ENCODE results near the gene SLC9A2.

Gene SLC9A2

GRCh38 chr2:102619414-102620319, at the start of gene SLC9A2:
SLC9A2 (plus strand) TSS chr2:102619553; CDS start chr2:102619849, 296 bp downstream.
- no peak for DNase-seq (ENCODE audit: low read depth, low spot score)

GRCh38 chr2:102575888-102576287, 43.5 kb upstream of the SLC9A2 start:
- no peak for DNase-seq (ENCODE audit: low read depth, low spot score)

- DNase-seq (ENCODE audit: low read depth, low spot score) = no peak
Observed at GRCh38 chr2:102578376-102578775, 41.0 kb upstream of the SLC9A2 start.

GRCh38 chr2:102581911-102582310, 37.4 kb upstream of the SLC9A2 start:
- DNase-seq (ENCODE audit: low read depth, low spot score) = no peak

- DNase-seq (ENCODE audit: low read depth, low spot score) = no peak
Observed at GRCh38 chr2:102582845-102583244, 36.5 kb upstream of the SLC9A2 start.

- no peak for DNase-seq (ENCODE audit: low read depth, low spot score)
Observed at GRCh38 chr2:102585847-102586404, 33.4 kb upstream of the SLC9A2 start.

GRCh38 chr2:102588213-102588939, 31.0 kb upstream of the SLC9A2 start:
- no peak for DNase-seq (ENCODE audit: low read depth, low spot score)

- DNase-seq (ENCODE audit: low read depth, low spot score) = no peak
Observed at GRCh38 chr2:102589444-102589843, 29.9 kb upstream of the SLC9A2 start.

GRCh38 chr2:102591491-102592045, 27.8 kb upstream of the SLC9A2 start:
- DNase-seq (ENCODE audit: low read depth, low spot score) = no peak

GRCh38 chr2:102592601-102593000, 26.8 kb upstream of the SLC9A2 start:
- DNase-seq (ENCODE audit: low read depth, low spot score) = no peak

- DNase-seq (ENCODE audit: low read depth, low spot score) = no peak
Observed at GRCh38 chr2:102593516-102593915, 25.8 kb upstream of the SLC9A2 start.

GRCh38 chr2:102594445-102595016, 24.8 kb upstream of the SLC9A2 start:
- no peak for DNase-seq (ENCODE audit: low read depth, low spot score)

- DNase-seq (ENCODE audit: low read depth, low spot score) = no peak
Observed at GRCh38 chr2:102597788-102598187, 21.6 kb upstream of the SLC9A2 start.

GRCh38 chr2:102599486-102599885, 19.9 kb upstream of the SLC9A2 start:
- DNase-seq (ENCODE audit: low read depth, low spot score) = no peak

- no peak for DNase-seq (ENCODE audit: low read depth, low spot score)
Observed at GRCh38 chr2:102601730-102602129, 17.6 kb upstream of the SLC9A2 start.

GRCh38 chr2:102603904-102604303, 15.4 kb upstream of the SLC9A2 start:
- DNase-seq (ENCODE audit: low read depth, low spot score) = no peak

- DNase-seq (ENCODE audit: low read depth, low spot score) = no peak
Observed at GRCh38 chr2:102604769-102605168, 14.6 kb upstream of the SLC9A2 start.

GRCh38 chr2:102606353-102606752, 13.0 kb upstream of the SLC9A2 start:
- no peak for DNase-seq (ENCODE audit: low read depth, low spot score)

- no peak for DNase-seq (ENCODE audit: low read depth, low spot score)
Observed at GRCh38 chr2:102615620-102616436, 3.5 kb upstream of the SLC9A2 start.

- DNase-seq (ENCODE audit: low read depth, low spot score) = no peak
Observed at GRCh38 chr2:102618452-102619413, 620 bp upstream of the SLC9A2 start.
